AG04450 (cell line): ENCODE measurements around the gene GAB1. TPM values are rescaled to one million over a fixed set of nuclear protein-coding genes. Genes with fewer than 3 reads are reported as not detected.

ENCODE experiments used
- CTCF ChIA-PET: fragments of 300-600, 350-600 bp; formaldehyde crosslinking; extraction: SDS; loops from one replicate; lab custom pipeline; 2022; ENCODE audit warnings: antibody characterized with exemption, inconsistent platforms; lab: Charles Lee
- POLR2A ChIA-PET: fragments of 350-600 bp; formaldehyde crosslinking; extraction: SDS; loops from one replicate; lab custom pipeline; 2021; ENCODE audit warnings: antibody characterized with exemption, inconsistent platforms; lab: Yijun Ruan, JAX
- DNase-seq: peaks from one replicate; pipeline ENCODE4 v3.0.0-alpha.2; 2011; ENCODE audit warnings: low read depth, low spot score
- H3K27ac ChIP-seq: one replicate; pipeline ENCODE4 v1.5.1; 2012; ENCODE audit warnings: low read depth, low read length, control low read depth
- H3K27me3 ChIP-seq: one replicate; pipeline ENCODE4 v1.6.0; 2012; ENCODE audit warnings: low read length; ENCODE audit not compliant: control insufficient read depth, insufficient read depth
- H3K4me3 ChIP-seq: 2 replicates; pipeline ENCODE4 v1.5.1; 2011; ENCODE audit warnings: mild to moderate bottlenecking, low read depth, low read length, control low read depth
- H3K9me3 ChIP-seq: 2 replicates; pipeline ENCODE4 v1.5.1; 2012; ENCODE audit warnings: low read length; ENCODE audit not compliant: control insufficient read depth, insufficient read depth
- polyA plus RNA-seq: library from polyadenylated mRNA; depleted of rRNA; stranded (reverse); fragments of >200 nt; gene quantifications from 2 replicates; pipeline ENCODE4 v1.2.3, GENCODE V29; 2011
- TF ChIP-seq, protein P1 (sequence below): IDR thresholded peaks from 2 replicates; pipeline ENCODE4 v1.5.1; 2011; ENCODE audit warnings: low read depth, low read length, control low read depth, inconsistent platforms

The GAB1 gene
- polyA plus RNA-seq, 1 experiment = 13.8 TPM

DNA sequence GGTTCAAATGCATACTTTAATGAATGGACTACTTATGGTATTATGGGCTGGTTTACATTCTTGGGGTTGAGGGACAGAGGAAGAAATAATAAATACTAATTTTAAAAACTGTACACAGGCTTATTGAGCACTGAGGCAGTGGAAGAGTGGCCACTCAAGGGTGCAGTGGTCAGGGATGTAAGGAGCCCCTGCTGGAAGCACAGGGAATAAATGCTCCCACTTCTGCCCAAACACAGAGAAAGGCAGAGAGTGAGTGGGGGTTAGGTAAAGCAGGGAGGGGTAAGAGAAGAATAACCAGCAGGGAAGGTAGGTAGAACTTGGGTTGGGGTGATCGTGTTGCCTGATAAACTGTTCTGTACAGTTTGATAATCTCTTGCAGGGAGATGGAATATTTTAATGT, 60.0 kb downstream of the GAB1 start:
- Histone ChIP-seq H3K27me3 (no peaks in the 10 kb centered on the region), H3K4me3 (no peak overlapping the region), H3K27ac (peak overlapping the region; percentile 33), H3K9me3 (no peaks in the 10 kb centered on the region)
- TF ChIP-seq, protein P1, sequence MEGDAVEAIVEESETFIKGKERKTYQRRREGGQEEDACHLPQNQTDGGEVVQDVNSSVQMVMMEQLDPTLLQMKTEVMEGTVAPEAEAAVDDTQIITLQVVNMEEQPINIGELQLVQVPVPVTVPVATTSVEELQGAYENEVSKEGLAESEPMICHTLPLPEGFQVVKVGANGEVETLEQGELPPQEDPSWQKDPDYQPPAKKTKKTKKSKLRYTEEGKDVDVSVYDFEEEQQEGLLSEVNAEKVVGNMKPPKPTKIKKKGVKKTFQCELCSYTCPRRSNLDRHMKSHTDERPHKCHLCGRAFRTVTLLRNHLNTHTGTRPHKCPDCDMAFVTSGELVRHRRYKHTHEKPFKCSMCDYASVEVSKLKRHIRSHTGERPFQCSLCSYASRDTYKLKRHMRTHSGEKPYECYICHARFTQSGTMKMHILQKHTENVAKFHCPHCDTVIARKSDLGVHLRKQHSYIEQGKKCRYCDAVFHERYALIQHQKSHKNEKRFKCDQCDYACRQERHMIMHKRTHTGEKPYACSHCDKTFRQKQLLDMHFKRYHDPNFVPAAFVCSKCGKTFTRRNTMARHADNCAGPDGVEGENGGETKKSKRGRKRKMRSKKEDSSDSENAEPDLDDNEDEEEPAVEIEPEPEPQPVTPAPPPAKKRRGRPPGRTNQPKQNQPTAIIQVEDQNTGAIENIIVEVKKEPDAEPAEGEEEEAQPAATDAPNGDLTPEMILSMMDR = peak; percentile 39
- CTCF ChIA-PET = interaction anchor here (1.0 to 1.8 kb wide), 3 partner anchors 10 to 81 kb away, joined by 3 to 4 read pairs (median 4); no protein-coding TSS in a partner anchor
- DNase-seq = no peak
- POLR2A ChIA-PET = interaction anchor here (2.2 kb wide), 1 partner anchor 60 kb away, joined by 11 read pairs; the partner anchor contains the start of gene GAB1

DNA sequence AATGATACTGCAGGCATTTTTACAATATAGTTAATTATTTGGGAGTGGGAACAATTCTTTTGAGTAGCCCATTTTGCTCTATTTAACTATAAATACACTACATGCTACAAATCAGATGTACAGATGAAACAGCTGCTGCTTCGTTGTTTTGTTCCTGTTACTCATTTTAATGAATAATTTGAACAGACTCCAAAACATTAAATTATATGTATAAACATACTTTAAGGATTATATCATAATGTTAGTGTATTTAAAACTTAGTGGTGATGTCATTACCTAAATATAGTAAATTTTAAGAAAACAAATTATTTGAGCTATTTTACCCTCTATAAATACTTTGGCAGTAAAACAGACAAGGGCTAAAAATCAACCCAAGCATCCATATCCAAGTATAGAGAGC, 60.7 kb downstream of the GAB1 start:
- TF ChIP-seq, protein P1 = no peak
- Histone ChIP-seq H3K9me3 (no peaks in the 10 kb centered on the region), H3K27ac (no peak overlapping the region), H3K27me3 (no peaks in the 10 kb centered on the region), H3K4me3 (no peak overlapping the region)
- CTCF ChIA-PET = interaction anchor here (0.6 to 1.9 kb wide), 7 partner anchors 9 to 195 kb away, joined by 3 to 6 read pairs (median 4); partner anchors contain the start of gene GAB1
- DNase-seq = no peak
- POLR2A ChIA-PET = interaction anchor here (0.6 to 2.2 kb wide), 3 partner anchors 60 to 78 kb away, joined by 3 to 11 read pairs (median 3); partner anchors contain the start of gene GAB1

DNA sequence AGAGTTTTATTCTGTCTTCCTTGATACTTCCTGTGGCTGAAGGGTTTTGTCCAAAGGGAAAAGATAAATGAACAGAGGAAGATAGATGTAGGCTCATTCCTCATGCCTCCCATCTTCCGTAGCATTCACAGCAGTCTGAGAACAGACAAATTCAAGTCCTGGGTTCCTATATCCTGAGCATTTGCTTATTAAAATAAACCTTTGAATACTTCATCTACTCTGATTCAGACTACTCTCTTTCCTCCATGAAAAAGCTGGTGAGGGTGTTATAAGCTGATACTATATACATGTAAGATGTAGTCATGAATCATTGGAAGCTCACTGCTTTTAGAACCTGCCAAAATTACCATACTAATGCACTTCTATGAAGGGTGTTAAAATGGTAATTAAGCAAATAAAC, 61.2 kb downstream of the GAB1 start:
- no peaks in the 10 kb centered on the region for H3K9me3 ChIP-seq
- DNase-seq = no peak
- ChIA-PET POLR2A (interaction anchor here (0.9 to 2.2 kb wide), 2 partner anchors 61 to 78 kb away, joined by 3 to 11 read pairs; partner anchors contain the start of gene GAB1), CTCF (interaction anchor here (0.6 to 1.9 kb wide), 8 partner anchors 13 to 195 kb away, joined by 3 to 6 read pairs (median 4); partner anchors contain the start of gene GAB1)
- no peak overlapping the region for H3K4me3 ChIP-seq
- TF ChIP-seq, protein P1 = no peak
- H3K27me3 ChIP-seq = no peaks in the 10 kb centered on the region
- no peak overlapping the region for H3K27ac ChIP-seq

DNA sequence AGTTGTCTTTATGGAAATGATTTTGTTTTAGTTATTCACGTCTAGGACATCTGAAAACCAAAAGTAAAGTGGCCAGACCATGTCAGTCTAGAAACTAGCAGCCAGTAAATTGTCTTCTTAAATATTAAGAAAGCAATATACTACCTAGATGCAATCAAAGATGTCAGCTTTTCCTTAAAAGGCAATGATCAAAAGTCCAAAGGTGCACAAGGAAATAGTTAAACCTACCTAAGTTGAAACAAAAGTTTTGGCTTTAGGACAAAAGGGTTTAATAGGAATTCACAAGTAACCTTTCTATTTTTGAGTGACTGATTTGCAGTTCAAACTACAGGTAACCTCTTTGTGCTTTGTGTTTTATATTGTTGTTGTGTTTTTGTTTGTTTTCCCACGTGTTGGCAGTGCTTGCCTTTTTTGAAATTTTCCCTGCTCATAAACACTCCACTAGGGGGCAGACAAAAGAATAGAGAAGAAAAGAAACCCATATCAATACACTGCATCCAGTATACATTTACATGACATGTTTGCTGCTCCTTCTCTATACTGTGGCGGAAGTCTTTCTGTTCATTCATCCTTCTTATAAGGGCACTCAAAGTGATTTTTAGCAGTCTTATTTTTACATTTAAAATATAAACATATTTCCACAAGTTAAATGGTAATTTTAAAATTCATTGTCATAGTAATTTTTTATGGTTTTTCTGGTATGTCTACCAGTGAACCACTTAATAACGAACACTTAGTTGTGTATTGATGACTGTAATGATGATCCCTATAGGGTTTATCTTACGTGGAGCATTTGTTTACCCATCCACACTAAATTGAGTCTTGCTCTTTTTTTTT, 62.7 kb downstream of the GAB1 start:
- Histone ChIP-seq H3K27ac (no peak overlapping the region), H3K9me3 (no peaks in the 10 kb centered on the region), H3K27me3 (no peaks in the 10 kb centered on the region), H3K4me3 (no peak overlapping the region)
- DNase-seq = no peak
- CTCF ChIA-PET = interaction anchor here (0.9 to 1.9 kb wide), 6 partner anchors 11 to 42 kb away, joined by 3 to 6 read pairs (median 4); no protein-coding TSS in a partner anchor
- TF ChIP-seq, protein P1 = peak; percentile 60
- POLR2A ChIA-PET = no interaction called here
